Esophagus muscularis mucosa (tissue), 4 donors: Measurements from ENCODE around the gene CCDC78.

ENCODE experiments used
- EP300 ChIP-seq: sonication (generic); formaldehyde crosslinking; IDR thresholded peaks from one replicate; pipeline ENCODE4 v1.6.1; 2017; ENCODE audit warnings: antibody characterized with exemption
- POLR2A ChIP-seq: fragments of 450-650 bp; IDR thresholded peaks from one replicate; pipeline ENCODE4 v1.6.1; 2017; ENCODE audit warnings: antibody characterized with exemption, moderate library complexity, mild to moderate bottlenecking, low read depth
- POLR2AphosphoS5 ChIP-seq, 2 donors: sonication (generic); formaldehyde crosslinking; IDR thresholded peaks; one replicate each; pipeline ENCODE4 v1.6.1; 2017; ENCODE audit warnings: antibody characterized with exemption in 2 of 2
- TF ChIP-seq, protein P1 (sequence below), 3 experiments: fragments of 200-600 bp in 2 of 3; fragments of 450-650 bp in 1 of 3; sonication (generic) in 2 of 3; IDR thresholded peaks; one replicate each; pipeline ENCODE4 v1.5.1; 2017 to 2019; ENCODE audit warnings: antibody characterized with exemption in 3 of 3, mild to moderate bottlenecking in 2 of 3, moderate library complexity in 1 of 3

DNA sequence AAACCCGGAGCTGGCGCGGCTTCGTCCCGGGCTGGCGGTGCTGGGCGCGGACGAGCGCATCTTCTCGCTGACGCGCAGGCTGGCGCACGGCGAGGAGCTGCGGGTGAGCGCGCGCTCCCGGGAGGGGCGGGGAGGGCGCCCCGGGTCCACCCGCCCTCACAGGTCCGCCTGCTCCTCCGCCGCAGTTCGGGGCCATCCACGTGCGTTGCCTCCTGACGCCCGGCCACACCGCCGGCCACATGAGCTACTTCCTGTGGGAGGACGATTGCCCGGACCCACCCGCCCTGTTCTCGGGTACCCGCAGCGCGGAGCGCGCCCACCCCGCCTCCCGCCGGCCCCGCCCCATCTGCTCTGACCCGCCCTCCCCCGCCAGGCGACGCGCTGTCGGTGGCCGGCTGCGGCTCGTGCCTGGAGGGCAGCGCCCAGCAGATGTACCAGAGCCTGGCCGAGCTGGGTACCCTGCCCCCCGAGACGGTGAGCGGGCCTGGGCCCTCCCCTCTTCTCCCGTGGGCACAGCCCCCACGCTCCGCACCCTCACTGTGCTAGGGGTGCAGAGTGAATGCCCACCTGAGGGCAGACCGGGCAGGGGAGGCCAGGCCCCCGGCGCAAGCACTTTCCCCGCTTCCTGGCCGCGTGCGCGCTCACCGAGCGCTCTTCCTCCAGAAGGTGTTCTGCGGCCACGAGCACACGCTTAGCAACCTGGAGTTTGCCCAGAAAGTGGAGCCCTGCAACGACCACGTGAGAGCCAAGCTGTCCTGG lies 2.1 kb upstream of the CCDC78 start:
- TF ChIP-seq POLR2AphosphoS5 (IDR thresholded peaks at IDR 0.05) (peak in 1 of 2 donors; percentile 3), POLR2A (no peak), EP300 (no peak)
- TF ChIP-seq, protein P1, sequence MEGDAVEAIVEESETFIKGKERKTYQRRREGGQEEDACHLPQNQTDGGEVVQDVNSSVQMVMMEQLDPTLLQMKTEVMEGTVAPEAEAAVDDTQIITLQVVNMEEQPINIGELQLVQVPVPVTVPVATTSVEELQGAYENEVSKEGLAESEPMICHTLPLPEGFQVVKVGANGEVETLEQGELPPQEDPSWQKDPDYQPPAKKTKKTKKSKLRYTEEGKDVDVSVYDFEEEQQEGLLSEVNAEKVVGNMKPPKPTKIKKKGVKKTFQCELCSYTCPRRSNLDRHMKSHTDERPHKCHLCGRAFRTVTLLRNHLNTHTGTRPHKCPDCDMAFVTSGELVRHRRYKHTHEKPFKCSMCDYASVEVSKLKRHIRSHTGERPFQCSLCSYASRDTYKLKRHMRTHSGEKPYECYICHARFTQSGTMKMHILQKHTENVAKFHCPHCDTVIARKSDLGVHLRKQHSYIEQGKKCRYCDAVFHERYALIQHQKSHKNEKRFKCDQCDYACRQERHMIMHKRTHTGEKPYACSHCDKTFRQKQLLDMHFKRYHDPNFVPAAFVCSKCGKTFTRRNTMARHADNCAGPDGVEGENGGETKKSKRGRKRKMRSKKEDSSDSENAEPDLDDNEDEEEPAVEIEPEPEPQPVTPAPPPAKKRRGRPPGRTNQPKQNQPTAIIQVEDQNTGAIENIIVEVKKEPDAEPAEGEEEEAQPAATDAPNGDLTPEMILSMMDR (IDR thresholded peaks at IDR 0.05): no peak
